Measurements from ENCODE around the gene SSB. TPM values are rescaled to one million over a fixed set of nuclear protein-coding genes. Genes with fewer than 3 reads are reported as not detected.

The SSB gene
- total and polyA plus RNA-seq, 9 of the 15 experiments (the other 6 are each of a cell fraction or from before 2014, with no cell fraction given), result 317 to 849 (median 515) TPM

DNA sequence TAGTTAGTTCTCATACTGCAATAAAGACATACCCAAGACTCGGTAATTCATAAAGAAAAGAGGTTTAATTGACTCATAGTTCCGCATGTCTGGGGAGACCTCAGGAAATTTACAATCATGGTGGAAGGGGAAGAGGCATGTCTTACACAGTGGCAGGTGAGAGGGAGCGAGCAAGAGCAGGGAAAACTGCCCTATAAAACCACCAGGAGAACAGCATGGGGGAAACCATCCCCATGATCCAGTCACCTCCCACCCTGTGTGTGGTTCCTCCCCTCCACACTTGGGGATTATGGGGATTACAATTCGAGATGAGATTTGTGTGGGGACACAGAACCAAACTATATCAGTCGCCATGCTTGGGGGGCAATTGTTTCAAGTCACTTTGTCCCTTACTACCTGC is 1.1 kb upstream of the SSB start (continued):
- TF ChIP-seq ZNF143 (CRISPR knock-in tag; IDR thresholded peaks at IDR 0.05), result no peak

DNA sequence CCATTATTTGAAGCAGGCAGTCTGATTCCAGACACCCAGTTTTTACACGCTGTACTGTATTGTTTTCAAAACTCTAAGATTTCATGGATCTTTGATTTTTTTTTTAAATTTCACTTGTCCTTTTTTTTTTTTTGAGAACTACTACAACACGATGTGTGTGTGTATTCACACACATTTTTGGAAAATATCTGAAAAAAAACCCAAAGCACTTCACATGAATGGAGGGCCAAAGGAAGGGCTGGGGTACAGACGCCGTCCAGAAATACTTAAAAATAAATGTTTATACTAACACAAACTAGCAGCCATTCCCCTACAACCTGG is 314 bp upstream of the SSB start:
- no peak for FAIRE-seq
- peaks cover 5 to 6% of the 10 kb centered on the region in 2 experiments; a peak in 3 of 5 replicates for H3K4me1 ChIP-seq (replicated peaks in 1 of 2; ENCODE audit: control insufficient read depth in 2 of 2, insufficient read depth in 2 of 2, low read length in 2 of 2)
- H3K9ac ChIP-seq (ENCODE audit: insufficient read depth in 1 of 2, low read depth in 2 of 2, low read length in 2 of 2), result peak overlapping the region in 1 of 2 experiments; percentile 85; a peak in 2 of 4 replicates
- in situ Hi-C loops (cut with MboI) (no loop called here), intact Hi-C loops (cut with micrococcal nuclease) (no loop called here)
- no peaks in the 10 kb centered on the region for H3K9me3 ChIP-seq (replicated peaks; ENCODE audit: control insufficient read depth, insufficient read depth, low read depth, low read length)
- ChIA-PET CTCF (ENCODE audit: low intra/inter-chr PET ratio) (no interaction called here), POLR2A (interaction anchor here (0.7 to 1.9 kb wide), 8 partner anchors 8 to 225 kb away, joined by 3 to 8 read pairs (median 6); partner anchors contain the start of gene UBR3)
- peaks cover 48% of the 10 kb centered on the region for H3K79me2 ChIP-seq (ENCODE audit: control insufficient read depth, insufficient read depth, low read length)
- H3K27me3 ChIP-seq (ENCODE audit: control insufficient read depth in 2 of 2, insufficient read depth in 2 of 2, low read length in 2 of 2), result no peaks in the 10 kb centered on the region
- peak overlapping the region; percentile 94 for H2AFZ ChIP-seq (ENCODE audit: low read depth, low read length)
- no peak for DNase-seq (ENCODE audit: extremely low read depth in 1 of 4, low spot score in 3 of 4)
- TSS peak; percentile 91 for BruUV-seq (replicated peaks)
- 5% methylated on average over 4 of the region's 4 CpGs for WGBS (ENCODE audit: insufficient coverage, low coverage, missing lambda C conversion rate)
- peaks cover 32% of the 10 kb centered on the region for H3K36me3 ChIP-seq (ENCODE audit: control insufficient read depth, insufficient read depth, low read length)
- peaks cover 8% of the 10 kb centered on the region for H4K20me1 ChIP-seq (replicated peaks; ENCODE audit: control insufficient read depth, insufficient read depth, low read length)
- peak overlapping the region; percentile 78 for H3K27ac ChIP-seq (ENCODE audit: extremely low read depth, low read depth, low read length)
- H3K4me3 ChIP-seq, result peak overlapping the region; percentile 67
- no peak for ATAC-seq
- H3K4me2 ChIP-seq (ENCODE audit: insufficient read depth, low read length), result peak overlapping the region; percentile 89
- H3K9me1 ChIP-seq (ENCODE audit: control insufficient read depth, insufficient read depth, low read length), result no peaks in the 10 kb centered on the region
- TF ChIP-seq ZNF449 (CRISPR knock-in tag; IDR thresholded peaks at IDR 0.05) (0 out of 2 replicates have a peak, but pooled peaks have one; percentile 48), ZNF77 (CRISPR knock-in tag; IDR thresholded peaks at IDR 0.05) (no peak), UBTF (IDR thresholded peaks at IDR 0.05; ENCODE audit: borderline replicate concordance in 1 of 2, low read depth in 2 of 2, low read length in 2 of 2) (0 out of 4 replicates have a peak, but pooled peaks of 1 of the 2 experiments have one; percentile 11), NRF1 (conservative IDR thresholded peaks at IDR 0.05 in 1 of 2, IDR thresholded peaks at IDR 0.05 in 1 of 2) (no peak), ZNF79 (CRISPR knock-in tag; IDR thresholded peaks at IDR 0.05; ENCODE audit: low read depth) (0 out of 2 replicates have a peak, but pooled peaks have one; percentile 11)
- TF ChIP-seq, protein P1, sequence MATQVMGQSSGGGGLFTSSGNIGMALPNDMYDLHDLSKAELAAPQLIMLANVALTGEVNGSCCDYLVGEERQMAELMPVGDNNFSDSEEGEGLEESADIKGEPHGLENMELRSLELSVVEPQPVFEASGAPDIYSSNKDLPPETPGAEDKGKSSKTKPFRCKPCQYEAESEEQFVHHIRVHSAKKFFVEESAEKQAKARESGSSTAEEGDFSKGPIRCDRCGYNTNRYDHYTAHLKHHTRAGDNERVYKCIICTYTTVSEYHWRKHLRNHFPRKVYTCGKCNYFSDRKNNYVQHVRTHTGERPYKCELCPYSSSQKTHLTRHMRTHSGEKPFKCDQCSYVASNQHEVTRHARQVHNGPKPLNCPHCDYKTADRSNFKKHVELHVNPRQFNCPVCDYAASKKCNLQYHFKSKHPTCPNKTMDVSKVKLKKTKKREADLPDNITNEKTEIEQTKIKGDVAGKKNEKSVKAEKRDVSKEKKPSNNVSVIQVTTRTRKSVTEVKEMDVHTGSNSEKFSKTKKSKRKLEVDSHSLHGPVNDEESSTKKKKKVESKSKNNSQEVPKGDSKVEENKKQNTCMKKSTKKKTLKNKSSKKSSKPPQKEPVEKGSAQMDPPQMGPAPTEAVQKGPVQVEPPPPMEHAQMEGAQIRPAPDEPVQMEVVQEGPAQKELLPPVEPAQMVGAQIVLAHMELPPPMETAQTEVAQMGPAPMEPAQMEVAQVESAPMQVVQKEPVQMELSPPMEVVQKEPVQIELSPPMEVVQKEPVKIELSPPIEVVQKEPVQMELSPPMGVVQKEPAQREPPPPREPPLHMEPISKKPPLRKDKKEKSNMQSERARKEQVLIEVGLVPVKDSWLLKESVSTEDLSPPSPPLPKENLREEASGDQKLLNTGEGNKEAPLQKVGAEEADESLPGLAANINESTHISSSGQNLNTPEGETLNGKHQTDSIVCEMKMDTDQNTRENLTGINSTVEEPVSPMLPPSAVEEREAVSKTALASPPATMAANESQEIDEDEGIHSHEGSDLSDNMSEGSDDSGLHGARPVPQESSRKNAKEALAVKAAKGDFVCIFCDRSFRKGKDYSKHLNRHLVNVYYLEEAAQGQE (IDR thresholded peaks at IDR 0.05; ENCODE audit: borderline replicate concordance), result no peak
- TF ChIP-seq, protein P1 (CRISPR knock-in tag; IDR thresholded peaks at IDR 0.05; ENCODE audit: low read depth), result no peak
